NCI-H2196 (cell line): ENCODE data around the gene ACTRT2.

Source experiments
- DNase-seq: peaks from one replicate; lab custom pipeline; 2025; ENCODE audit not compliant: unreplicated experiment; lab: John Stamatoyannopoulos, UW

ACTRT2 gene

DNA sequence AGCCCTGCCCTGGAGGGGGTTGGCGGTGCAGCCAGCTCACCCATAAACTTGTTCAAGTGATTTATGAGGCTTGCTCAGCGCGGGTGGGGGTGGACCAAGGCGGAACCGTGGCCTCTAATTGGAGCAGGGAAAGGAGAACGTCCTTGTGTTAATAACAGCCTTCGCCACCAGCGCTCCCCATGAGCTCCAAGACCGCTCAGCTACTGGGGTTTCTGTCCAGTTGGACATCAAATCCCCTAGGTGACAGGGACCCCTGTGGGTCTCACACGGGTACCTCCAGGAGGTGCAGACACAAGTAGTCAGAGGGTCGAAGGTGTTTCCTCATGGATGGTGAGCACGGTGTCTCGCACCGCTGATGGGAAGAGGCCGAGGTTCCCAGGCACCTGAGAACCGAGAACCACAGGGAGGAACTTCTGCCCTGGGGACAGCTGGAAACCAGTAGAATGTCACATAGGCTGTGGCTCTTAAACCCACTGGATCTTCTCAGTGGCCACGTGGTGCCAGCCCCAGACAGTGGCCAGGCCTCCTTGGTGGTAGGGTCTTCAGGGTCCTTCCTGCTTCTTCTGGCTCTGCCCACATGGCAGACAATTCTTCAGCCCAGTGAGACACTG is 3.7 kb upstream of the ACTRT2 start:
- DNase-seq: no peak

DNA sequence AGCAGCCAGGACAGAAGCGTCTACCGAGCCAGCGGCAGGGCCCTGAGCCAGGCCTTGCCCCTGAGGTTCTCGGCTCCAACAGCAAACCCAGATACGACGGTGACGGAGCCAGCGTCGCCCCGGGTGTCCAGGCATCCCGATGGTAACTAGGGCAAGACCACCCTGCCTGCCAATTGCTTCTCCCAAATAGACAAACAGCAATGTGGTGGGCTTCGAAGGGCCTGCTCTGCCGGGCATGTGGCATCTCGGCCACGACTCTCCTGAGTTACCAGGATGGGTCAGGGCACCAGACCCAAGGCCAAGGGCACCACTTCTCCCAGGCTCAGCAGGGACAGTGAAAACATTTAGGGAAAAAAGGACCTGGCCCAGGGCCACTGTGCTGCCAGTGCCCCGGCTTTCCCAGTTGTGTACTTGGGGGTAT is 3.2 kb upstream of the ACTRT2 start:
- no peak for DNase-seq

DNA sequence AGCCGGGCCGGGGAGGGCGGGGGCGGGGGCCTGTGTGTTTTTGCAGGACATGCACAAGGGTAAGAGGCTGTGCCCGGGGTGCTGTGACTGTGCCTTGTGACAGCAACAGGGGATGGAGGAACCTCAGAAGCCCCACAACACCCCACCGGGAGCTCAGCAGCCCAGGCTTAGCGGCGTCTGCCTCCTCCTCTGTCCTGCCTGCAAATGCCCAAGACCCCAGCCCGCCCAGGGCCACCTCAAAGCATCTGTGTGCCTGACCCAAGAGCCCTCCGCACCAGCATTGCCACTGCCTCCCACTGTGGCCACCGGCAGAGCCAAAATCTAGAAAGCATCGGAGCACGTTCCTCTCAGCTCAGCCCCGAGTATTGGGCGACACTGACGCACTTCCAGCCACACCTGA is 2.7 kb upstream of the ACTRT2 start:
- no peak for DNase-seq

DNA sequence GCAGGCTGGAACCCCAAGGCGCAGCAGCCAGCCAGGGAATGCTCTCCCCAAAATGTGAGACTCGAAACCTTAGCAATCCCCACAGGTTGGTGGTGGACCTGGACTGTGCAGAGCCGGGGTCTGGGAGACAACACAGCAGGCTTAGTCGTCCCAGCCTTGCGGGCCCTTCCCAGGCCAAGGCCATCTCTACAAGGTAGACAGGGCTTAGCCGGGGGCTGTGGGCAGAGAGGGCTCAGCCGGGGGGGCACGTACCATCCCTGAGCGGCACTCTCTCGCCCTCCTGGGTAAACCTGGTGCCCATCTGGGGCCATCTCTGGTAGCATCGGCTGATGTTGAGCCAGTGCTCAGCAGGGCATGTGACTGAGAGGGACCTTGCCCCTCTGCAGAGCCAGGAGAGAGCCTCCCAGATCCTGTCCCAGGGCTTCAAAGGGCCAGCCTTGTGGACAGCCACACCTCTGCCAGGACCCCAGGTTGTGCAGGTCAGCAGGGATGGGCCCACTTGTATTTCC is 2.2 kb upstream of the ACTRT2 start:
- DNase-seq: no peak

DNA sequence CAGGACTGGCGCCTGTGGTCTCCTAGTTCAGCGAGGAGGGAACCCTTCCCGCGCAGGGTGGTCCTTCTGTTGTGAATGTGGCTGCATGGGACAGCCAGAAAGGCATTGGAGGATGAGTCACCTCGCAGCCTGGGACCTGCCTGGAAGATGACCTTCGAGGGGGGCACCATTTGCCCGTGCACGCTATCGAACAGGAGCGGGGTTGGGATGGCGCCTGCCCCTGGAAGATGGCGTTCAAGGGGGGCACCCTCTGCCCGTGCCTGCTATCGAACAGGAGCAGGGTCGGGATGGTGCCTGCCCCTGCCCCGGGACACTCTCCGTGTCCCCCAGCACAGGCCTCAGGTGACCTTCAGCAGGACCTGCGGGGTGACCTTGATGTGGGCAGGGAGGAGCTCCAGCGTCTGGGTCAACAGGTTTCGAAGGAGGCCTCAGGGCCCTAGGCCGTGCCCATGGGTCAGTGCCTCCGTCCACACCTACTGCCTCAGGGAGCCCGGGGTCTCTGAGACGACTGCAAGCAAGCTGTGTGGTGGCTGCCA is 1.7 kb upstream of the ACTRT2 start:
- DNase-seq: no peak

DNA sequence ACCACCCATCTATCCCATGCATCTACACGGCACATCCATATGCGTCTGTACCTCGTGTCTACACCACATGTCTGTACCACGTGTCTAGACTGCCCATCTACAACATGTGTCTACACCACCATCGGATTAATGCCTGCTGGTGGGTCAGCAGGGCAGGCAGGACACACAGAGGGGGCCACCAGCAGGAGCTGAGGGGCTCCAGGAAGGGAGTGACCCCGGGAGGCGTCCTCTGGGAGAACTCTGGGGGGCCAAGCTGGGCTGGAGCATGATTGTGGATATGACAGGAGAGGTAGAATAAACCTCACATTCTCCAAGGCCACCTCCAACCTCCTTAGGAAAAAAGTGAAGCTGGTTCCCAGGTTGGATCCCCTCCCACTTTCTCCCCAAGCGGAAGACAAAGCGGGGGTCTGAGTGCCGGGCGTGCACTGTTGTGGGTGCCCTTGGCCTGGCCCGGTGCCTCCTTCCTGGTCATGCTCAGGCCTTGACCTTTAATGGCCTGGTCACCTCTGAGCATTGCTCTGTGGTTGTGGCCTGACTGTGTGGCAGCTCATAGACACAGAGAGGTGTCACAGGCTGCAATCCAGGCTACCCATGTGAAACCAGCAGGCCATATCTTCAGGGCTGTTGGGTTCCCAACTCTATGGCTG is 881 bp upstream of the ACTRT2 start:
- no peak for DNase-seq

DNA sequence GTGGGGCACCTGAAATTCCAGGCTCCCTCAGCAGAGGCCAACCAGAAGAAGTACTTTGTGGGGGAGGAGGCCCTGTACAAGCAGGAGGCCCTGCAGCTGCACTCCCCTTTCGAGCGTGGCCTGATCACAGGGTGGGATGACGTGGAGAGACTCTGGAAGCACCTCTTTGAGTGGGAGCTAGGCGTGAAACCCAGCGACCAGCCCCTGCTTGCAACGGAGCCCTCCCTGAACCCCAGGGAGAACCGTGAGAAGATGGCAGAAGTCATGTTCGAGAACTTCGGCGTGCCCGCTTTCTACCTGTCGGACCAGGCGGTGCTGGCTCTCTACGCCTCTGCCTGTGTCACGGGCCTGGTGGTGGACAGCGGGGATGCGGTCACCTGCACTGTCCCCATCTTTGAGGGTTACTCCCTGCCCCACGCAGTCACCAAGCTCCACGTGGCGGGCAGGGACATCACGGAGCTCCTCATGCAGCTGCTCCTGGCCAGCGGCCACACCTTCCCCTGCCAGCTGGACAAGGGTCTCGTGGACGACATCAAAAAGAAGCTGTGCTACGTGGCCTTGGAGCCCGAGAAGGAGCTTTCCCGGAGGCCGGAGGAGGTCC is 634 bp downstream of the ACTRT2 start:
- no peak for DNase-seq

DNA sequence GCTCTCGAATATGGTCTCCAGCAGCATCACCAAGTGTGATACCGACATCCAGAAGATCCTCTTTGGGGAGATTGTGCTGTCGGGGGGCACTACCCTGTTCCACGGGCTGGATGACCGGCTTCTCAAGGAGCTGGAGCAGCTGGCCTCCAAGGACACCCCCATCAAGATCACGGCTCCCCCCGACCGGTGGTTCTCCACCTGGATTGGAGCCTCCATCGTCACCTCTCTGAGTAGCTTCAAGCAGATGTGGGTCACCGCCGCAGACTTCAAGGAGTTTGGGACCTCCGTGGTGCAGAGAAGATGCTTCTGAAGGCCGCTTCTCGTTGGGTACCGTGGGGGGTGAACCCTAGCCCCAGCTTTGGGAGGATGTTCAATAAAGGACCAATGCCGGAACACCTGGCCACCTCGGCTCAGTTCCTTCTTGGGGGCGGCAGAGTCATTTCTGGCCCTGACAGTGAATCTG is 1.3 kb downstream of the ACTRT2 start:
- DNase-seq: no peak

DNA sequence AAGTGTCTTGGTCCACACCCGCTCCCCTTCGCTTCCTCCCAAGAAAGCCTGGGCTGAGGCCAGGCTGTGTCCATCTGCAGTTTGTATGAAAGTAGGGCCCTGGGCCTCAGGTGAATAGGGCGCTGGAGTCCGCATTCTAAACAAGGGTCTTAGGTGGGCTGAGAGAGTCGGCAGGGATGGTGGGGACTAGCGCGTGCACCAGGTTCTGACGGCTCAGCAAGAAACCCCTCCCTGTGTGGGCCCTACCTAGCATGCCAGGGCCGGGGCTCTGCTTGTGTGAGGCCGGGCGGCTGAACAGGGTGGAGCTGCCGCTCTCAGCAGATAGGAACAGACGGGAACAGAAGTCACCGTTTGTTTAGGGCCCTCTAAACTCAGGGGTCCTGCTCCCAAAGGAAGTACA is 1.7 kb downstream of the ACTRT2 start:
- DNase-seq: no peak

DNA sequence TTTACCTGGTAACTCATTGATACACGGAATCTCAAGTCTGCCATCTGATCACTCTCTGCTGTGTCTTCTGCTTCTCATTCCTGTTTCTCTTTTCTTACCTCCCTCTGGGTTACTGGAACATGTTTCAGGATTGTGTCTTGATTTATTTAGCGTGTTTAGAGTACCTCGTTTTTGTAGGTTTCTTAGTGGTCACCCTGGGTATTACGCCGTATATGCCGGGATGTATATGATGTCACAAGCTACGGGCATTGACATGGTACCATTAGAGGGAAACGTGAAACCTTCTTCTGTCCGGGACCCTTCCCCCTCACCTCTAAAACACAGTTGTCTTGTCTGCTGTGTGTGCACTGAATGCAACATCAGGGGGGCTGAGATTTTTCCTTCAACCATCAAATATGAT is 2.8 kb downstream of the ACTRT2 start:
- no peak for DNase-seq

DNA sequence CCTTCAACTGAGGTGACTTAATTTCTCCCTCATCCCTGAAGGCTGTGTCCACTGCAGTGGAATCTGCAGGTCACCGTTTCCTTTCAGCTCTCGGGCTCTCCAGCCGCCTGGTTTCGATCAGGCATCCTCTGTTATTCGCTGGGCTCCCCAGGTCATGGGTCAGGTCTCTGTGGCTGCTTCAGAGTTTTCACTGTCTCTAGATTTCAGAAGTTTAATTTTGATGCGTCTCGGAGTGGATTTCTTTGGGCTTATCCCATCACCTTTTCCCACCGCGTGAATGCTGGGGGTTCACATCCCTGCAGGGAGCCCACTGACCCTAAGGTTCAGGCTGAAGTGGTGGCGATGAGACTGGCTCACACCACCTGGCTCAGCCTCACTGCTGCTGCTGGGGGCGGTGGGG is 3.3 kb downstream of the ACTRT2 start:
- DNase-seq: no peak

DNA sequence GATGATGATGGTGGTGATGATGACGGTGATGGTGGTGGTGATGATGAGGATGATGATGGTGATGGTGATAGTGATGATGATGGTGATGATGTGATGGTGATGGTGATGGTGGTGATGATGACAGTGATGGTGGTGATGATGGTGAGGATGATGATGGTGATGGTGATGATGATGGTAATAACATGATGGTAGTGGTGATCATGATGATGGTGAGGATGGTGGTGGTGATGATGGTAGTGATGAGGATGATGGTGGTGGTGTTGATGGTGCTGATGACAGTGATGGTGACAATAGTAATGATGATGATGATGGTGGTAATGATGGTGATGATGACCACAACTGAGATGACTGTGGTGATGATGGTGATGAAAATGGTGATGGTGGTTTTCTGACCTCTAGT is 4.9 kb downstream of the ACTRT2 start:
- no peak for DNase-seq

DNA sequence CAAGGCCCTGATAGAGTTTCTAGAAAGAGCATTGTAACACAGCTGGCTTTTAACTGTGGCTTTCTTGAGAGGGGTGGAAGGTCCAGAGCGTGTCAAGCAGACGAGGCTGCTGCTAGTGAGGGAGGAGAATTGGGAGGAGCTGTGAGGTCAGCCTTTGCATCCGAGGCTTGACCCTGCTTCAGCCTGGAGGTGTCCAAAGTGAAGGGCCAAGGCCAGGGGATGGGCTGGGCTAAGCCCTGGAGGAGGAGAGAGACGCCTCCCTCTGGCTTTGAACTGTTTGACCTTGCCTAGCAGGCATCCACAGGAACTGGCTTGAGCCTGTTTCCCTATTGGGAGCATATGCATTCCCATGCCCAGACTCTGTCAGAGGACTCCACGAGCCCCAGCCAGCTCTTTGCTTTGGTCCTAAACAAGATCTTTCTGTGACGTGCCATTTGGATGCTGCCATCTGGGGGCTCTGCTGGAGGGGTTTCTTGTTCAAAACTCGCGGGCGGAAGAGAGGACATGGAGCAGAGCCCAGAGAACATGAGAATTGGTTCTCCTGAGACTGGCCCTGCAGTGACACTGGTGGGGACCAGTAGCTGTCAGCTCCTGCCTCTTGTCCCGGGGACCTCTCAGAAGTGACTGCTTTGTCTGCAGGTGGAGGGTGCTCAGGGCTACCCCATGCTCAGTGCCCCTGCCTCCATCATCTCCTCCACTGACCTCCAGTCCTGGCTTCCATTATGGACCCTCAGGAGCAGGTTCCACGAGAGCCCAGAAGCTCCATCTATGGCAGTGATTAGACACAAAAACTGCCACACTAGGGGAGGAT is 5.5 kb downstream of the ACTRT2 start:
- DNase-seq: no peak

DNA sequence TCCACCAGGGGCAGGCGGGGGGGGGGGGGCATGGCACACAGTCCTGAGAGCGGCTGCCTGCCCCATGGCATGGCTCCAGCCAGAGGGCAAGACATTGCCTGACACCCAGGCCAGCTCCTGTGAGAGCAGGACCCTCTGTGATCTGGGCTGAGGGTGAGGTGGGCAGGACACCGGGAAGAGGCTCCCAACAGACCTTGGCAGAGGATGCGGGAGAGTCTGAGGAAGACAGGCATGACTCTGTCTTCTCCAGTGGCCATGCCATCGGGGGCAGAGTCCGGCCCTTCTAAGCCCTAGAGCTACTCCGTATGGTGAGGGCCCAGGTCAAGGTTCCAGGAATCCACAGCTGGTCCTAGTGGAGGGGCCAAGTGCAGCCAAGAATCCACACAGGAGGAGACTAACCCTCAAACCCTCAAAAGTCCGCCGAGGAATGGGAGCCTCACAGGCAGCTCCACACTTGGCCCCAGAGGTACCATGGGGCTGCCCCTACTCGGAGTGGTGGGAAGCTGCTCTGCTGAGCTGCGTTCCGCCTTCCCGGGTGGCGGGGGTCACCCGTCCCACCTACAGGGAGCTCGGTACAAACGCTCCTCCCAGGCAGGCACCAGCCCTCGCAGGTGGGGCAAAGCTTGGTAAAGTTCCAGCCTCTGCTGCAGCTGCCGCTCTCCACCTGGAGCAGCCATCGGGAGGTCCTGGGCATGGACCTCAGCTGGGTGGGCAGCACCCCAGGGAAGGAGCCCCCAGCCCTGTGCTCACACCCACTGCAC is 6.5 kb downstream of the ACTRT2 start:
- no peak for DNase-seq

DNA sequence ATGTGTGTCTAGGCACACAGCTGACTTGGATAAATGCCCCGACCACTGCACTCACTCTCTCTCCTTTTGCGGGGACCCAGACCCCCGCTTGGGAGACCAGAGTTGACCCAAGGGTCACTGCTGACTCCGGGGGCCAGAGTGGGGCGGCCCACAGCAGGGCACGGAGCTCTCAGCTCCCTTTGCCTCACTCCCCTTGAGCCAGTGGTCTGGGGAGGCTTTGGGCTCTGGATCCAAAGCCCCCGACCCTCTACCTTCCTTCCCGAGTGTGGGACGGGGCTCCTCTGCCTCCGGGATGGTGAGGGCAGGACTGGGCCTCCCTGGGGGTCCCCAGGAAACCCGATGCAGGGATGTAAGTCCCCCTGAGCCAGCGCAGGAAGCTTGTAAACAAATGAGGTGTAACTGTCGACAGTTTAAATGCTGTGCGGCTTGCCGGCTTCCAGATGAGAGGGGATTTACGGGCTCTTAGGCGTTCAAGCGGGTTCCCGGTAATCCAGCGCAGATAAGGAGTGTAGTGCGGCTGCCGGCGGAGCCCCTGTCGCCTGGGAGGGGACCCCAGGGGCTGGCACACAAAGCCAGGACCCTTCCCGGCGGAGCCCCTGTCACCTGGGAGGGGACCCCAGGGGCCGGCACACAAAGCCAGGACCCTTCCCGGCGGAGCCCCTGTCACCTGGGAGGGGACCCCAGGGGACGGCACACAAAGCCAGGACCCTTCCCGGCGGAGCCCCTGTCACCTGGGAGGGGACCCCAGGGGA is 7.4 kb downstream of the ACTRT2 start:
- DNase-seq: no peak

DNA sequence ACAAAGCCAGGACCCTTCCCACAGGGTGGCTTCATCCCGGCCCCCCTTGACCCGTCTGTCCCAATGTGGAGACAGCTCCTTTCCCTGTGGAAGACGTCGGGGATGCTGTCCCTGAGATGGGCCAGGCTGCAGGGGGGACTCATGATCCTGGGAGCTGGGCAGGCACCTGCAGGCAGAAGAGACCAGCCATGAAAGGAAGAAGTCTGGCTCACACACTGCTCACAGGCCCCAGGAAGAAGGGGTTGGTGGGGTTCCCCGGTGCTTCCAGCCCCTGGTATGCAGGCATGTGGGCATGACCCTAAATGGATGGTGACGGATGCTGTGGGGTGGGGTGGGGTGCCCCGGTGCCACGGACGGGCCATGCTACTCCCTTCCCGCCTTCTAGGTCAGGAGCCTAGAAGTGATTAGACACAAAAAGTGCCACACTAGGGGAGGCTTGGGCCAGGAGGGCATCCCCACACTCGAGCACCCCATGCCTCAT is 8.3 kb downstream of the ACTRT2 start:
- no peak for DNase-seq

DNA sequence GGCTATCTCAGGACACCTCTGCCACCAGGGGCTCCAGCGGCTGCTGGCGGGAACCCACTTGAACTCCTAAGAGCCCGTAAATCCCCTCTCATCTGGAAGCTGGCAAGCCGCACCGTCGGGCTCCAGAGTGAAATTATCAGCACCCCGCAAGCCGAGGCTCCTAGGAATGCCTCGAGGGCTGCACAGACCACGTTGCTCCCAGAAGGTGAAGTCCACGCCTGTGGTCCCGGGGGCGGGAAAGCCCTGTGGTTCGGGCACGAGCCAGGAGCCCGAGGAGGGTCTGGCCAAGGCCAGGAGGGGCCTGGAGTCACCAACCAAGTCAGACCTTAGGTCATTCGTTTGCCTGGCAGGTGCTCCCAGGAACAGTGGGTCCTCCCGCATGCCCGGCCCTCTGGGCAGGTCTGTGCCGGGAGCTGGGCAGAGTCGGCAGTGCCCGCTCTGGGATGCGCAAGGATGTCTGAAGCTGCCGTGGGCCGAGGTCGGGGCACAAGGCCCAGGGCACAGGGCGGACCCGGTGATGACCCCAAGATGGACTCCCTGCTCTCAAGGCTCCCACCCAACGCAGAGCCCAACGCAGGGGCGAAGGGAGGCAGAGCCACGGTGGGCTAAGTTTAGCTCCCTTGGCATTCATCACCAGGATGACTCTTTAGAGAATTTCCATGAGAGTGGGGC is 8.9 kb downstream of the ACTRT2 start:
- DNase-seq: no peak

DNA sequence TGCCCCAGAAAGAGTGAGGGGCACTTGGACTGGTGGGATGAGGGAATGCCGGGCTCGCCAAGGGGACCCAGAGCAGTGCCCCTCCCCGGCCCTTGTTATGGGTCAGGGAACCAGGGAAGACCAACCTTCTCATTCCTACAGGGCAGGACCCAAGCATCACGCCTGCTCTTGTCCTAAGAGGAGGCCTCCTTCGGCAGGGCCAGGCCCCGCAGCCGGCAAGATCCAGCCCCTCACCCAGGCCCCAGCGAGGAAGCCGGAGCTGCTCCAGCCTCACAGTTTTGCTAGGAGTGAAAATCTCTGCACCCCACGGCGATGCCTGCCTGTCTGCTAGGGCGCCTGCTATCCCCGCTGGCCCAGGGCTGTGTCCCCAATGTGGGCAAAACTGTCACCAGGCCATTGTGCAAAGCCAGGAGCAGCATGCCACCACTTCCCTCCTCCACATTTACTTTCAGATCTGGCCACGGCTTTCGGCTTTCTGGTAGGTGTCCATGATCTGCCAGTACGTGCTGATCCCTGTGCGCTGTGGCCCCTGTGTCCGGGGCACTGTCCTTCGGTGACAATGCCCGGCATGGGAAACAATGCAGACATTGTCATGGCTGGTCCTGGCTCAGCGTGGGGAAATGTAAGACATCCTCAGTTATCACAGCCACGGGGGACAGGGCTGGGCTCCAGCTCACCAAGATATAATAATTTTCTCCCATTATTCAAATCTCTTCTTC is 9.6 kb downstream of the ACTRT2 start:
- no peak for DNase-seq
